22Rv1 (cell line): ENCODE measurements around the gene DHRS7C.

Source experiments
- ZFX ChIP-seq: fragments of 450-650 bp; IDR thresholded peaks from 2 replicates; pipeline ENCODE4 v1.6.1; 2017; ENCODE audit warnings: antibody characterized with exemption, borderline replicate concordance
- TF ChIP-seq, protein P1 (sequence below): fragments of 450-650 bp; IDR thresholded peaks from 2 replicates; pipeline ENCODE4 v1.5.1; 2017; ENCODE audit warnings: mild to moderate bottlenecking

DNA sequence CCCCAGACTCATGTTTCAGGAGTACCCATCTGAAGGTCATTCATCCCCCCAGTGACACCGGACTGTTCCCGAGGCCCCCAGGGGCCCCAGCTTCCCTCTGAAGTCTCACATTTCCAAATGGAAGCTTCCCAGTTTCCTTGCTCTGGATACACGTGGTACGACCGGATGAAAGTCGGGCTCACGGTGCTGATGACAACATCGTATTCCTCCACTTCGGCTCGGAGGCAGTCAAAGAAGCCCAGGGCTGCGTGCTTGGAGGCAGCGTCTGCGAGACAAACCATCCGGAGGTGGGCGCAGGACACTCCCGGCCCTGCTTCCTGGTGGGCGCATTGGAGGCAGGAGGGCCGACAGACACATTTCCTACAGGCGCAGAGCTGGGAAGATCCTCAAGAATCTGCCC is 18.7 kb downstream of the DHRS7C start:
- TF ChIP-seq, protein P1, sequence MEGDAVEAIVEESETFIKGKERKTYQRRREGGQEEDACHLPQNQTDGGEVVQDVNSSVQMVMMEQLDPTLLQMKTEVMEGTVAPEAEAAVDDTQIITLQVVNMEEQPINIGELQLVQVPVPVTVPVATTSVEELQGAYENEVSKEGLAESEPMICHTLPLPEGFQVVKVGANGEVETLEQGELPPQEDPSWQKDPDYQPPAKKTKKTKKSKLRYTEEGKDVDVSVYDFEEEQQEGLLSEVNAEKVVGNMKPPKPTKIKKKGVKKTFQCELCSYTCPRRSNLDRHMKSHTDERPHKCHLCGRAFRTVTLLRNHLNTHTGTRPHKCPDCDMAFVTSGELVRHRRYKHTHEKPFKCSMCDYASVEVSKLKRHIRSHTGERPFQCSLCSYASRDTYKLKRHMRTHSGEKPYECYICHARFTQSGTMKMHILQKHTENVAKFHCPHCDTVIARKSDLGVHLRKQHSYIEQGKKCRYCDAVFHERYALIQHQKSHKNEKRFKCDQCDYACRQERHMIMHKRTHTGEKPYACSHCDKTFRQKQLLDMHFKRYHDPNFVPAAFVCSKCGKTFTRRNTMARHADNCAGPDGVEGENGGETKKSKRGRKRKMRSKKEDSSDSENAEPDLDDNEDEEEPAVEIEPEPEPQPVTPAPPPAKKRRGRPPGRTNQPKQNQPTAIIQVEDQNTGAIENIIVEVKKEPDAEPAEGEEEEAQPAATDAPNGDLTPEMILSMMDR, result no peak
- TF ChIP-seq ZFX, result no peak
